Tibial nerve (tissue), 4 donors: ENCODE measurements around the gene OR51E1.

Experiments
- CTCF ChIP-seq, 5 experiments: fragments of 200-600 bp in 3 of 5; fragments of 450-650 bp in 2 of 5; sonication (generic) in 3 of 5; IDR thresholded peaks; one replicate each; pipeline ENCODE4 v1.5.1; 2016 to 2019; ENCODE audit warnings: antibody characterized with exemption in 5 of 5, mild to moderate bottlenecking in 3 of 5, moderate library complexity in 2 of 5
- EP300 ChIP-seq, 2 donors: sonication (generic); formaldehyde crosslinking; IDR thresholded peaks; one replicate each; pipeline ENCODE4 v1.6.1; 2017; ENCODE audit warnings: antibody characterized with exemption in 2 of 2, mild to moderate bottlenecking in 1 of 2
- POLR2A ChIP-seq, 2 donors: fragments of 450-650 bp; IDR thresholded peaks; one replicate each; pipeline ENCODE4 v1.6.1; 2017; ENCODE audit warnings: antibody characterized with exemption in 2 of 2, mild to moderate bottlenecking in 2 of 2, moderate library complexity in 2 of 2

DNA sequence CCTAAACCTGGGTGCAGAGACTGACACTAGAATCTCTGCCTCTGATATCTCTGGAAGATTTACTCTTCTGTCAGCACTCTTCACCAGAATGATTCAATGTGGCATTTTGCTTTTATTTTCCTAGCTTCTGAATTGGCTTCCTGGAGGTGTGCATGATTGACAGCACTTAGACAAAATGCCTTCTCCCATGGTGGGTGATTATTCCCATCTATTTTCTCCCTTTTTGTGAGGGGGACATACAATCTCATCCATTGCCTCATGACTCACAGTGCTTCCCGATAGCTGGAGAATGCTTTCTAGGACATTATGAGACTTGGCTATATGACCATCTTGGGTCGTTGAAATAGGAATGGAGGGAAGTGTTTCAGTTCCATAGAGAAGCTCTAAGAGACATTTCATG, 31.8 kb upstream of the OR51E1 start:
- no peak for TF ChIP-seq POLR2A (IDR thresholded peaks at IDR 0.05)
- no peak for TF ChIP-seq CTCF (IDR thresholded peaks at IDR 0.05)
- TF ChIP-seq EP300 (IDR thresholded peaks at IDR 0.05): no peak
